ENCODE measurements around the gene IL26. TPM values are rescaled to one million over a fixed set of nuclear protein-coding genes. Genes with fewer than 3 reads are reported as not detected.

Gene IL26
- total RNA-seq, 2 donors from 2014 or later, result not detected

- Histone ChIP-seq H3K9me3 (no peaks in the 10 kb centered on the region), H3K27ac (no peak overlapping the region), H3K4me3 (no peak overlapping the region), H3K4me1 (replicated peaks) (no peaks in the 10 kb centered on the region), H3K36me3 (no peaks in the 10 kb centered on the region), H3K27me3 (replicated peaks; ENCODE audit: insufficient read depth) (no peaks in the 10 kb centered on the region)
- no peak for DNase-seq (ENCODE audit: low spot score)
- TF ChIP-seq POLR2A (IDR thresholded peaks at IDR 0.05), result no peak
- TF ChIP-seq CTCF (IDR thresholded peaks at IDR 0.05), result no peak
- no peak for TF ChIP-seq POLR2AphosphoS5 (IDR thresholded peaks at IDR 0.05)
- intact Hi-C loops (cut with DNase I), result no loop called here
- WGBS, result 53% methylated on average over 2 of the region's 2 CpGs
These were observed 67.2 kb downstream of the IL26 start for GRCh38 chr12:68158432-68158831.

- 60% methylated on average over 4 of the region's 4 CpGs for WGBS
- Histone ChIP-seq H3K27ac (no peak overlapping the region), H3K9me3 (no peaks in the 10 kb centered on the region), H3K4me3 (no peak overlapping the region), H3K36me3 (no peaks in the 10 kb centered on the region), H3K27me3 (replicated peaks; ENCODE audit: insufficient read depth) (no peaks in the 10 kb centered on the region), H3K4me1 (replicated peaks) (no peaks in the 10 kb centered on the region)
- TF ChIP-seq POLR2AphosphoS5 (IDR thresholded peaks at IDR 0.05) (no peak), POLR2A (IDR thresholded peaks at IDR 0.05) (no peak), CTCF (IDR thresholded peaks at IDR 0.05) (no peak)
- intact Hi-C loops (cut with DNase I), result no loop called here
- no peak for DNase-seq (ENCODE audit: low spot score)
These were observed 68.2 kb downstream of the IL26 start for GRCh38 chr12:68157380-68157779.

GRCh38 chr12:68156636-68157035 lies 69.0 kb downstream of the IL26 start:
- Histone ChIP-seq H3K4me3 (no peak overlapping the region), H3K36me3 (no peaks in the 10 kb centered on the region), H3K27ac (no peak overlapping the region), H3K9me3 (no peaks in the 10 kb centered on the region), H3K27me3 (replicated peaks; ENCODE audit: insufficient read depth) (no peaks in the 10 kb centered on the region), H3K4me1 (replicated peaks) (no peaks in the 10 kb centered on the region)
- intact Hi-C loops (cut with DNase I), result no loop called here
- no peak for DNase-seq (ENCODE audit: low spot score)
- TF ChIP-seq CTCF (IDR thresholded peaks at IDR 0.05) (no peak), POLR2A (IDR thresholded peaks at IDR 0.05) (no peak), POLR2AphosphoS5 (IDR thresholded peaks at IDR 0.05) (no peak)
- 79% methylated on average over 1 of the region's 1 CpG for WGBS

- Histone ChIP-seq H3K27me3 (replicated peaks; ENCODE audit: insufficient read depth) (no peaks in the 10 kb centered on the region), H3K27ac (no peak overlapping the region), H3K4me3 (no peak overlapping the region), H3K36me3 (no peaks in the 10 kb centered on the region), H3K4me1 (replicated peaks) (no peaks in the 10 kb centered on the region), H3K9me3 (no peaks in the 10 kb centered on the region)
- 19% methylated on average over 1 of the region's 1 CpG for WGBS
- DNase-seq (ENCODE audit: low spot score), result no peak
- TF ChIP-seq CTCF (IDR thresholded peaks at IDR 0.05) (no peak), POLR2AphosphoS5 (IDR thresholded peaks at IDR 0.05) (no peak), POLR2A (IDR thresholded peaks at IDR 0.05) (no peak)
- intact Hi-C loops (cut with DNase I), result no loop called here
These were observed 70.8 kb downstream of the IL26 start for GRCh38 chr12:68154779-68155178.

Other genes starting within 250 kb of the IL26 start
- gene IFNG-AS1, start 236.4 kb downstream of the IL26 start, total RNA-seq, result not detected
- not detected for gene IFNG, start 66.1 kb downstream of the IL26 start, total RNA-seq
- not detected for gene IL22, start 27.8 kb upstream of the IL26 start, total RNA-seq
- gene MDM1, start 106.6 kb upstream of the IL26 start, total RNA-seq, result 10 to 100 TPM; 12.4 to 18.9 TPM